Dermis microvascular lymphatic vessel endothelial cell (primary cell): ENCODE measurements around the gene DMD. TPM values are rescaled to one million over a fixed set of nuclear protein-coding genes. Genes with fewer than 3 reads are reported as not detected.

Experiments used
- DNase-seq, 2 donors: peaks; one replicate each; pipeline versions ENCODE4 v3.0.0 to v3.0.0-alpha.2; 2010; ENCODE audit warnings: low read depth in 2 of 2
- total RNA-seq: library from RNA; depleted of rRNA; stranded (reverse); fragments of >200 nt; gene quantifications from 2 replicates; pipeline ENCODE4 v1.2.1, GENCODE V29; 2014

The DMD gene
- total RNA-seq, 1 donor from 2014 or later = 1.8 TPM

- DNase-seq = no peak
These were observed 166.1 kb downstream of the DMD start for GRCh38 chrX:33045245-33045644.

DNA sequence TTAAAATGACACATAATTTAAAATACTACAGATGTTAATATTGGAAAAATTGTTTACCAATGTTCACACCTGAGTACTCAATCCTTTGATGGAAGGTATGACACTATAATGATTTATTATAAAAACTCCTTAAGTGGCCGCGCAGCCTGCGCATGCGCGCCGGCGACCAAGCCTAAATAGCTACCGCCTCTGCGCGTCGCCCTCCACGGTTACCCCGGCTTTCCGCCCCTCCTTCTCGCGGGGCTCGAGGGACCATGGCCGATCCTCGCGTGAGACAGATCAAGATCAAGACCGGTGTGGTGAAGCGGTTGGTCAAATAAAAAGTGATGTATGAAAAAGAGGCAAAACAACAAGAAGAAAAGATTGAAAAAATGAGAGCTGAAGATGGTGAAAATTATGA, 170.2 kb downstream of the DMD start:
- DNase-seq = no peak

GRCh38 chrX:33032700-33033099, 178.6 kb downstream of the DMD start:
- no peak for DNase-seq

DNA sequence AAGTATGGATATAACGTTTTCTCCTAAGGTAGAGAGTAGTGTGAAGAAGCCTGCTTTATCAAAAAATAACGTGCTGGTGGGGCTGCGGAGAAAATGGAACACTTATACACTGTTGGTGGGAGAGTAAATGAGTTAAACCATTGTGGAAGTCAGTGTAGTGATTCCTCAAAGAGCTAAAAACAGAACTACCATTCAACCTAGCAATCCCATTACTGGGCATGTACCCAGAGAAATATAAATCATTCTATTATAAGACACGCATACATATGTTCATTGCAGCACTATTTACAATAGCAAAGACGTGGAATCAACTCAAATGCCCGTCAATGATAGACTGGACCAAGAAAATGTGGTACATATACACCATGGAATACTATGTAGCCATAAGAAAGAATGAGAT, 196.4 kb downstream of the DMD start:
- no peak for DNase-seq

- no peak for DNase-seq
These were observed 197.3 kb downstream of the DMD start for GRCh38 chrX:33014086-33014485.

GRCh38 chrX:33001107-33001506, 210.2 kb downstream of the DMD start:
- DNase-seq = no peak

DNA sequence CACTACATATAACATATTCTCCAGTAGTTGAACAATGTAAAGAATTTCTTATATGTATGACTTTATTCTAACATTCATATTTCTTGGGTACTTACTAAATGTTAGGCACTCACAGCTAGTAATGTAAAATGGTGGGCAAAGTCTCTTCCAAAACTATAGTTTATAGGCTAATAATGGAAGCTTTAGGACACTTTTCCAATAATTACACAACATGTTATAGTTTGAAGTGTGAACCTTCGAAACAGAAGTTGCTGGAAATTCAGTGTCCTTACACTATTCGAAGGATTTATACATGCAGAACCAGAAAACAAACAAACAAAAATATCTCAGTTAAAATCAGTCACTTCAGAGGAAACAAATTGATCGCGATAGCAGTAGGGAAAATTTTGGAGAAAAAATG, 212.6 kb downstream of the DMD start:
- DNase-seq = no peak

GRCh38 chrX:32995427-32995826, 215.9 kb downstream of the DMD start:
- DNase-seq = no peak

- DNase-seq = no peak
These were observed 224.2 kb downstream of the DMD start for GRCh38 chrX:32987142-32987541.

DNA sequence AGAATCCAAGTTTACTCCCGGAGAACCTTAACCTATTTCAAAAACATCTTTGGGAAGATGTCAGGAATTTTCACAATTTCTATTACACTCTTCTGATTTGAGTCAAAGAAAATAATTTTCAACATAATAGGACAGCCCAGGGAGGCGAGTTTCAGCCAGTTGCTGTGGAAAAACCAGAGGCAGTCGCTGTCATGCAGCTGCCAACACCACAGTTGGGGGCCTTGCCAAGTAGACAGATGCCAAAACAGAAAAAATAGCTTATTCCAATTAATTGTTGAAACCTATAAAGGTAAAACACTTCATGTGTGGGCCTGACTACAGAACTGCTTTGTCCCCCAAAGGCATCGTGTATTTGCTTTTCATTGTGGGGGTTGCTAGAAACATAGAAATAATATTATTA, 225.8 kb downstream of the DMD start:
- DNase-seq = no peak

GRCh38 chrX:32966821-32967355, 244.5 kb downstream of the DMD start:
- no peak for DNase-seq

GRCh38 chrX:32954125-32954524, 257.2 kb downstream of the DMD start:
- no peak for DNase-seq

DNA sequence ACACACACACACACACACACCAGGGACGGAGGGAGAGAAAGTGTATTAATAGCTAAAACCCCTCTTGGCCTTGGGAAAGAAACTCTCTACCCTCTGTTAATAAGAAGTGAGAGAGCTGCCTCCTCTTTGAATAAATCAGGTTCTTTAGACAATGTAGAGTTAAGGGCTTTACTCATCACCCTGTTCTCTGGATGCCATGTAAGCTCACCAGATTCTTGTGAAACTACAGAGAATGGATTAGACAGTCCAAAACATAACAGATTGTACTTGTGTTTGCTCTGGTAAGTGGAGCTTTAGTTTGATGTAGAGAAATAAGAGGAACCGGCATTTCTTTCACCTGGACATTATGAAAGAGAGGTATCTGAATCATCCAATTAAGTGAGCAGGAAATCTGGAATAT, 263.2 kb downstream of the DMD start:
- no peak for DNase-seq

DNA sequence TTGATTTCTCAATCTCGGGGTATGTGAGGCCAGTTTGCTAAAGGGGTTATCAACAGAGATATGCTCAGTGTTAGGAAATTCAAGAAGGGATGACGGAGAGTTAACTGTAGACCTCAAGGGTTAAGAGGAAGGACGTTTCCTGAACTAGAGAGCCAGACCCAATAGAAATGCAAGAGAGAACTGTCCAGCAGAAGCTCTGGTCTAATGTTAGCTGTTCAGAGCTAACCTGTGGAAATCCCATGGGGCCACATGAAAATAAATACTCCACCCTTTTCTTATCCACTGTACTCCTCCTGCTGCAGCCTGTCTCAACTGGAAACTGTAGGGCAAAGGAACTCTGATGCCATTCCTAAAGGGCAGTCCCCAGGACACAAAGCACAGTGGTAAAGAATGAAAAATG, 274.3 kb downstream of the DMD start:
- no peak for DNase-seq

- no peak for DNase-seq
These were observed 277.8 kb downstream of the DMD start for GRCh38 chrX:32933548-32933947.

DNA sequence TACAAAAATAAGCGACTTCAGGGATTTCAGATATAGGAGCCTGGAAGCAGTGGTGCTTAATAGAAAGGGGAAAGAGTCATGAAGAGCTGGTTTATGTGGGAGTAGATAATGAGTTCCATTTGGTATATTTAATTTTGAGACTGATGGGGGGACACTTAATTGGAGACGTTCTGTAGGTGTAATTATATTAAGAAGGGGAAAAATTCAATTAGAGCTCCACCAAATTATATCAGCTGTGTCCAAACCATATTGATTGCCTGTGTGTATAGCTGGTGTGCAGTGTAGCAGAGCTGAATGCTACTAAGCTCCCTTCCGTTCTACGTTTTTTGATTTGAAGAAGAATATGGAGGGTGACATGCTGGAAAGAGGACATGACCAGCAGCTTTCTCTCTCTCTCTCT, 282.3 kb downstream of the DMD start:
- no peak for DNase-seq

DNA sequence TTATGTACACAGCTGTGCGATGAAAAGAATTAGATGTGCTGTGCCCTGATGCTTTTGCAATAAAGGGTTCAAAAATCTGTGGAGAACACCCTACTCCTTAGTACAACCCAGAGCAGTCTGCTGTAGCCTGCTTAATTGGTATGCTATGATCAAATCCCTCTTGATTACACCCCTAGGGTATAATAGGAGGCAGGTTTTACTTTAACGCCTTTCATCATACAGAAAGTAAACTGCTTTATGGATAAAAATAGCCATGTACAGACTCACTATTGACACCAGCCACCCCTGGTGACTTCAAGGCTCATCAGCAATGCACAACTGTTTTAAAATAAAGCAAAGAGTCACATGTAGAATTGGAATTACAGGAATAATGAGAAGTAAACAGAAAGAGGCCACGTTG, 315.3 kb downstream of the DMD start:
- DNase-seq = no peak

DNA sequence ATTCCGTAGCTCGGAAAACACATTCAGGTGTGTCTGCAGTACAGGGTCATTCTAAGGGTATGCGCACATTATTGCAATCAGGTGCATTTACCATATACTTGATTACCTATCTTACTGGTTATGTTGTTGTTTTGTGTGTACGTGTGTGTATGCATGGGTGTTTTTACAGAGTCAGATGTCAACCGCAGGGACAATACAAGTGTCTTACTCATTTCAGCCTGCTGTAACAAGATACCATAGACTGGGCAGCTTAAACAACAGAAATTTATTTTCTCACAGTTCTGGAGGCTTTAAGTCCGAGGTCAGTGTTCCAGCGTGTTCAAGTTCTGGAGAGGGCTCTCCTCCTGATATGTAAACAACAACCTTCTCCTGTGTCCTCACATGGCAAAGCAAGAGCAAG, 316.7 kb downstream of the DMD start:
- no peak for DNase-seq

- no peak for DNase-seq
These were observed 317.6 kb downstream of the DMD start for GRCh38 chrX:32893751-32894150.

DNA sequence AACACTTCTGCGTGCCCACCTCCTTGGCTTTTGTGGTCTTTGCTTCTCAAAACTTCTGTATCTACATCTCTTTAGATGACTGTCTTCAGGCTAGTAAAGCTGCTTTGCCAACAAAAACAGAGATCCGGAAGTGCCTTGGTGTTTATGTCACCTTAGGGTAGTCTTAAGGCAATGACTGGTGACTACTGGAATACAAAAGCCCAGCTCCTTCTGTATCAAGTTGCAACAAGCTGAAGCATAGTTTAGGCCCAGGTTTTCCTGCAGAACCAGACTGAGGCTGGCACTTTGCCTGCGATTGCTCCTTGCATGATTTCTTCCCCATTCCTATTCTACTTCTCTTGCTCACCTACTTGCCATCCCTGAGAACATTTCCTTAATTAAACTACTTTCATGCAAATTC, 333.8 kb downstream of the DMD start:
- no peak for DNase-seq

GRCh38 chrX:32874839-32875238, 336.5 kb downstream of the DMD start:
- no peak for DNase-seq

DNA sequence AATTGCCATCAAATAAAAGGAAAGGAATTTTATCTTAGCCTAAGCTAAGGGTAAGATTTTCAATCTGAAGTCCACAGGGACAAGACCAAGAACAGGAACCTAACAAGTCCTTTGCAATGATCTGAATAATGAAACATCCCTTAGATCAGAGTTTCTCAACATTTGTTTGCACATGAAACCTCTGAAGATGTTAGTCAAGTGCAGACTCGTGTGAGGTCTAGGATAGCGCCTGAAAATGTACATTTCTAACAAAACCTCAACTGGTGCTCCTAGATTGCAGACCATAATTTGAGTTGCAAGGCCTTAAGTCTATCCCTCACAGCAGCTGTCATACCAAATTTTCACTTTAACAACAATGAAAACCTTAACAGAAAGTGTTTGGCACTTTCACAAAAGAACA, 337.6 kb downstream of the DMD start:
- no peak for DNase-seq

DNA sequence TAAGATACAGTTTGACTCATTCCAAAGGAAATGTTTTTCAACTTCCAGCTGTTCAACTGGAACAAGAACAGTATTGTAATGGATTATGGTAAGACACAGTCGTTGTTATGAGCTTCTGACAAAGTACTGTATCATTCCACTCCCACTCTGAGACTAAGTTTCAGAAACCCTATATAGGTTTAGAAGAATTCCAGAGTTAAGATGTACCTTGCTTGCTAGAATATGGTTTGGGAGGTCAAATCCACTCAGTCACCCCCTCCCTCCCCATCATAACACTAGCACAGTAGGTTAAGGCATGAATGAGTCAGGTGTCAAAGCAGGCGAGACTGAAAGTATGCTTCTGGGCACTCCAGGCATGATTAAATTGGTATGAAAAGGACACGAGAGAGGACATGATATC, 339.7 kb downstream of the DMD start:
- DNase-seq = no peak

DNA sequence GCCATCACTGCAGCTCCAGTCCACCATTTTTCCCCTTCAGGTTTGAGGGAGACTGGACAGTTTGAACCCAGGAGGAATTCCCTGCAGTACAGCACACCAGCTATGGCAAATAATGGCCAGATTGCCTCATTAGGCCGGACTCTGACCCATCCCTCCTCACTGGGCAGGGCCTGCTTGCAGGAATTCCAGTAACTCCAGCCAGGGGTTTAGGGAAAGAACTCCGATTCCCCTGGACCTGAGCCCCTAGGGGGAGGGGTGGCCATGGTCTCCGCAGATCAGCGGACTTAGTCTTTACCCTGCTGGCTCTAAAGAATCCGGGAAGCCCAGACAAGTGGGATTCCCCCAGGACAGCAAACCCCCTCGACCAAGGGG, 342.8 kb downstream of the DMD start:
- no peak for DNase-seq
